ENCODE data around the gene SMO.
"Not testable (repeated sequence)": the region's sequence is repeated elsewhere in the genome, so short reads cannot be mapped to it uniquely, and the experiment has no call there.

SMO gene

GRCh38 chr7:129209067-129209926, 20.9 kb downstream of the SMO start:
- no peak for DNase-seq

DNA sequence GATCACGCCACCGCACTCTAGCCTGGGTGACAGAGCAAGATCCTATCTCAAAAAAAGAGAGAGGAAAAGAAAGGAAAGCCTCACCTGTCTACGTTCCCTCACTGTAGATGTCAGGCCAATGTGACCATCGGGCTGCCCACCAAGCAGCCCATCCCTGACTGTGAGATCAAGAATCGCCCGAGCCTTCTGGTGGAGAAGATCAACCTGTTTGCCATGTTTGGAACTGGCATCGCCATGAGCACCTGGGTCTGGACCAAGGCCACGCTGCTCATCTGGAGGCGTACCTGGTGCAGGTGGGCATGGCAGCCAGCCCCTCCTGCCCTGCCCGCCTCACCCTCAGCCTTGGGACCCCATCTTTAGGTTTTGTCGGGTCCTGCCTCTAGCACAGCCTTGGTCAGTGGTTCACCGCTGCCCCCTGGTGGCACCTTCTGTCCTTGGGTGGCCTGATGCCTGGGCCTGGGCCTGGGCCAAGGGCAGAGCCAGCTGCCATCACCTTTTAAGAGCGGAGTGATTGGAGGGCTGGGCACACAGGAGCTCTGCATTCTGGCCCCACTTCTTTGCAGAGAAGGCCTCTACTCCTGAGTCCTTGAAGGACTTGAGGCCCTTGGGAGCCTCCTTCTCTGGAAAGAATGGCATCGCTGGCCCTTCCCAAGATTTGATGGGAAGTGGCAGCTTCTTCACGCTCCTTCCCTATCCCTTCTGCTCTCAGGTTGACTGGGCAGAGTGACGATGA, 22.0 kb downstream of the SMO start:
- DNase-seq = no peak

- no peak for DNase-seq
These were observed 22.5 kb downstream of the SMO start for GRCh38 chr7:129210989-129211312.

- no peak for DNase-seq
These were observed 23.7 kb downstream of the SMO start for GRCh38 chr7:129212126-129212525.

GRCh38 chr7:129212596-129212995, 24.2 kb downstream of the SMO start:
- no peak for DNase-seq

DNA sequence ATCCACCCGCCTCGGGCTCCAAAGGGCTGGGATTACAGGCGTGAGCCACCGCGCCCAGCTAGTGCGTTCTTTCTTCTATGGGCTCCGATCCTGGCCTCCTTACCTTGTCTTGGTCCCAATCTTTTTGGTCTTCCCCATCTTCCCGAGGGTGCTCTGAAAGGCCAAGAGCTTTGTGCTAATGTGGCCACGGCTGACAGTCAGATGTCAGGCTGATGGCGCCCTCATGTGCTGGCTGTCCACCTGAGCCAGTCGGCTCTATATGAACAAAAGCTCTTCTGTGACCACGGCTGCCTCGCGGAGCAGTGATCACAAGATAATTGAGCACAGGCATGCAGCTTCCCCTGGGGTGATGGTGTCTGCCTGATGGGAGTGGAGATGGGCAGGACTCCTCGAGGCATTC, 25.4 kb downstream of the SMO start:
- DNase-seq = no peak

DNA sequence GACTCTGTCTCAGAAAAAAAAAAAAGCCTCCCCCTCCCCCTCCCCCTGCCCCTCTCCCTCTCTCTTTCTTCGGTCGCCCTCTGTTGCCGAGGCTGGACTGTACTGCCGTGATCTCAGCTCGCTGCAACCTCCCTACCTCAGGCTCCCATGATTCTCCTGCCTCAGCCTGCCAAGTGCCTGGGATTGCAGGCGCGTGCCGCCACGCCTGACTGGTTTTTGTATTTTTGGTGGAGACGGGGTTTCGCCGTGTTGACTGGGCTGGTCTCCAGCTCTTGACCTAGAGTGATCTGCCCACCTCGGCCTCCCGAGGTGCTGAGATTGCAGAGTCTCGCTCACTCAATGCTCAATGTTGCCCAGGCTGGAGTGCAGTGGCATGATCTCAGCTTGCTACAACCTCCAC, 27.3 kb downstream of the SMO start:
- DNase-seq = not testable (repeated sequence)

GRCh38 chr7:129216101-129216715, 27.8 kb downstream of the SMO start:
- DNase-seq = not testable (repeated sequence)

GRCh38 chr7:129216821-129217416, 28.5 kb downstream of the SMO start:
- not testable (repeated sequence) for DNase-seq

GRCh38 chr7:129218514-129219062, 30.2 kb downstream of the SMO start:
- peak; percentile 31 for DNase-seq

GRCh38 chr7:129219166-129219565, 30.7 kb downstream of the SMO start:
- not testable (repeated sequence) for DNase-seq

- DNase-seq = peak; percentile 17
These were observed 33.6 kb downstream of the SMO start for GRCh38 chr7:129222064-129222463.

GRCh38 chr7:129224251-129225205, 36.1 kb downstream of the SMO start, which contains the start of gene AHCYL2:
Gene AHCYL2, plus strand, starts transcription at chr7:129225030.
- DNase-seq = peak; percentile 92

DNA sequence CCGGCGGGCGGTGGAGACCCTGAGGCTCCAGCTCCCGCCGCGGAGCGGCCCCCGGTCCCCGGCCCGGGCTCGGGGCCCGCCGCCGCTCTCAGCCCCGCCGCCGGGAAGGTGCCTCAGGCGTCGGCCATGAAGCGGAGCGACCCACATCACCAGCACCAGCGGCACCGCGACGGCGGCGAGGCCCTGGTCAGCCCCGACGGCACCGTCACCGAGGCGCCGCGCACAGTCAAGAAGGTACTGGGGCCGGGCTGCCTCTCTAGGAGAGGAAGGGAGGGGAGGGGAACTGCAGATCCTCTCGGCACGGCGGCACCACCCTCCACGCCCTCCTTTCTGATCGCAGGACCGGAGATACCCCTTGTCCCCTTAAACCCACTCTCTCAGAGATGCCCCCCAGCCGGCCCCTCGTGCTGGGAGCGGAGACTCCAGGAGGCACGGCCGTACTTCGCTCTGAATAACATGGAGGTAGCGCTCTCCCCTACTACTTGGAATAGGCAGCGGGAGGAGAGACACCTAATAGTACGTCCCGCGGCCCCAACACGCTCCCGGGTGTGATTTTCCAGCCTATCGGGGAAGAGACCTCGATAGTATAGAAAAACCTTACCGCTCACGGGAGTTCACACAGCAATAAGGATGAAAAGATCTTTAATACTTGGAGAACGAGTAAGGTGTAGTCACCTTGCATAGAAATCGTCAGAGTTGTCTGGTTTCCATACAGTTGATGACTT, 36.9 kb downstream of the SMO start:
- no peak for DNase-seq

DNA sequence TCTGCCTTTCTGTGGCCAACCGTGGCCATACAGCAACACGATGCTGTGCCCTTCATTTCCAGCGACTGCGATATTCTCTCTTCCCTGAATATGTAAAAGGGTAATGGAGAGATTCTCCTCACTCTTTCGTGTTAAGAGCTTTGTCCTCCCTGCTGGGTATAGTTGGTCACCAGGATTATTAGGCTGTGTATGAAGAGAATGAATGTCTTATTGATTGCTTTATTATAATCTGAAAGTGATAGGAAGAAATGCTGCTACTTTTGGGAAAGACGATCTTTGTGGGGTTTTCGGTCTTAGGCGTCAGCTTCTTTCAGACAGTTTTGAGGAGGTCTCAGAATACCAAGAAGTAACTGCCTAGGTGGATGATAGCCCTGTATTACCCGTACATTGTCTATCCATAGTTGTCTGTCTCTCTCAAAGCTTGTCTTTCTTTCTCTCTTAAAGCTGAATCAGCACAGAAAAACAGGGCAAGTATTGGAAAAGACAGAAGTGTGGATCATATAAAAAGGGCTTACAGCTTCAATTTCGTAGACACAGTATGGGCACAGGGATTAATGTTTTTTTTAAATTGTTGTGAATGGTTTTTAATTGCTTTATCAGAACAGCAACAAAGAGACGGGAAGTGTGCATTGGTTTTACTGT, 37.6 kb downstream of the SMO start:
- DNase-seq = no peak

DNA sequence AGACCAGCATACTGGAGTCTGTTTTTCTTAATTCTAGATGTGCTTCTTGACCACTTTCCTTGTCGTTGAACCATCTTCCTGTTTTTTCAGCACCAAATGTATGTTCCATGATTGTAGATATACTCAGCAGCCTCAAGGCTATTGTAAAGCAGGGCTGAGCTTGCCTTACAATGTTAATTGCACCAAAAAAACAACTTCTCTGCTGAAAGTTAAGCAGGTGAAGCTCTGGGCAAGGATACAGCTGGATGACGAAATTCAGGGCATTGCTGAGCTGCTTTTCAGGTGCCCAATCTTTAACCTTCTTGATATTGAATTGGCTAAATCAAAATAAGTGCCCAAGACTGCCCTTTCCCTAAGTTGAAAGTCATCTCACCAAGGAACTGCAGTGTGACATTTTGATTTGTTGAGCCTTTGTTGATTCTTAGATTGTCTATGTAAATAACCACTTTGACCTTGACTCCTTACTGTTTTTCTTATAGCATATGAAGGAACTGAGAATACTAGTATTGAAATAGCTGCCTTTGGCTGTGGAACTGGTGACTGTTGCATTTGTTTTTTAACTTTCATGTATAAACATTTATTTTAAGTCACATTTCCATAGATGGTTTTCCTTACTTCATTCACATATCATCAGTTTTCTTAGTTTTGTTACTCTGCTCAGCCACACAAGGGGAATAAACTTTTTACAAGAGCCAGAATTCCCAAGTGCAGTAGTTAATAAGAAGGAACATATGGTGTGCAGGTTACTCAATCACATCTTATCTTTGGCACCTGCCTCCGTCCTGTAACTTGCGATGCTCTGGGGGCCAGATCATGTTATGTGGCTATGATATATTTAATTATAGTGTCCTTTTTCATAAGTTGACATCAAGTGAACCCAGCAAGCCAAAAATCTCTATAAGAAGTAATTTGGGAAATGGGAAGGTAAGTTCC, 39.5 kb downstream of the SMO start:
- no peak for DNase-seq

DNA sequence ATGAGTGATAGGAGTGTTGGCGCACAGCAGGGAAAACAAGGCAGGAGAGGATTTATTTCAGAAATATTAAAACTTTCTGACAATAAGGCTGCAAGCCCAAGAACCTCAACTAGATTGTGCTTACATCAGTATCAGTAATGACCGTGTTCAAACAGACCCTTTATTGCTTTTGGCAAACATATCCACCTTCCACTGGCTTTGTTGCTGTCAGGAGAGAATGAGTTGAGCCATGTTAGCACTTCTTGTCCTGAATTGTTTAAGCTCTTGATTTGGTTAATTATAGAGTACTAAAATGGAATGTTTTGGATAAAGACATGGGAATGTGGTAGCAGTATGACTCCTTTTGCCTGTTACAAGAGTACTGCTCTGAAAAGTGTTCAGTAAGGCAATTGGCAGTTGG, 40.2 kb downstream of the SMO start:
- no peak for DNase-seq

- DNase-seq = no peak
These were observed 43.2 kb downstream of the SMO start for GRCh38 chr7:129231666-129232065.

DNA sequence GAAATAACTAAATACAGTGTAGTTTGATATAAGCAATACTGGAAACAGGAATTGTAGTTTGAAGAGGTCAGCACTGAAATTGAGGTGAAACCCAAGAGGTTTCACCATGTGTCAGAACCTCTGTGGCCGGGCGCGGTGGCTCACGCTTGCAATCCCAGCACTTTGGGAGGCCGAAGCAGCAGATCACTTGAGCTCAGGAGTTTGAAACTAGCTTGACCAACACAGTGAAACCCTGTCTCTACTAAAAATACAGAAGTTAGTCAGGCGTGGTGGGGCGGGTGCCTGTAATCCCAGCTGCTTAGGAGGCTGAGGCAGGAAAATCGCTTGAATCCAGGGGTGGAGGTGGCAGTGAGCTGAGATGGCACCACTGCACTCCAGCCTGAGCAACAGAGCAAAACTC, 50.1 kb downstream of the SMO start:
- DNase-seq = no peak

Data from NCI-H1436 treated with DMSO at 0.1 percent for 48 hours (cell line).